SH-SY5Y (cell line): ENCODE measurements around the gene TGFBR3.

Source experiments
- GATA2 ChIP-seq: IDR thresholded peaks from 2 replicates; pipeline ENCODE4 v1.6.1; 2011; ENCODE audit warnings: mild to moderate bottlenecking, low read depth, low read length
- GATA3 ChIP-seq: IDR thresholded peaks from 2 replicates; pipeline ENCODE4 v1.6.1; 2011; ENCODE audit warnings: low read depth, mild to moderate bottlenecking, low read length, moderate library complexity

DNA sequence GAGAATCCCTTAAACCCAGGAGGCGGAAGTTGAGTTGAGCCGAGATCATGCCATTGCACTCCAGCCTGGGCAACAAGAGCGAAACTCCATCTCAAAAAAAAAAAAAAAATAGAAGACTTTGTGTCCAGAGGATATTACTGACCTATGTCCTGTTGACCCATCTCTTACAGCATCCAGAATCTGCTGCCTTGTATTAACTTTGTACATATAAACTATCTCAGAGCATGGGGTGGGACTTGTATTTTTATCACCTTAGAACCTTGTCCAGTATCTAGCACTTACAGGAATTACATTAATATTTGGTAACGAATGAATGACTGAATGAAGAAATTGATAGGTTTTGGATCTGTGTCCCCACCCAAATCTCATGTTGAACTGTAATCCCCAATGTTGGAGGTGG is 117.8 kb downstream of the TGFBR3 start:
- TF ChIP-seq GATA3 (no peak), GATA2 (no peak)
